CD4-positive, alpha-beta memory T cell (primary cell): ENCODE measurements around the gene ZNF609. TPM values are rescaled to one million over a fixed set of nuclear protein-coding genes. Genes with fewer than 3 reads are reported as not detected.
"Not testable (repeated sequence)": the region's sequence is repeated elsewhere in the genome, so short reads cannot be mapped to it uniquely, and the experiment has no call there.

ENCODE experiments used
- CTCF ChIA-PET: fragments of 350-600 bp; sonication (Branson Sonifier 250); formaldehyde crosslinking; loops from one replicate; lab custom pipeline; 2021; ENCODE audit warnings: inconsistent platforms; ENCODE audit not compliant: partially characterized antibody; lab: Charles Lee
- POLR2A ChIA-PET: fragments of 350-600 bp; sonication (Branson Sonifier 250); formaldehyde crosslinking; loops from one replicate; lab custom pipeline; 2021; ENCODE audit not compliant: partially characterized antibody; lab: Charles Lee
- DNase-seq, 5 donors: peaks; one replicate each; pipeline versions ENCODE4 v3.0.0 to v3.0.0-alpha.2; 2020 to 2022; ENCODE audit warnings: mixed read lengths in 1 of 5
- H3K27ac ChIP-seq: one replicate; pipeline ENCODE4 v1.7.0; 2013; ENCODE audit warnings: low read depth, low read length
- H3K27me3 ChIP-seq: 2 replicates; pipeline ENCODE4 v1.7.0; 2013; ENCODE audit warnings: mild to moderate bottlenecking, low read length, moderate library complexity; ENCODE audit not compliant: insufficient read depth
- H3K36me3 ChIP-seq: 2 replicates; pipeline ENCODE4 v1.7.0; 2013; ENCODE audit warnings: mild to moderate bottlenecking, low read length, moderate library complexity; ENCODE audit not compliant: insufficient read depth
- H3K4me1 ChIP-seq: 2 replicates; pipeline ENCODE4 v1.7.0; 2013; ENCODE audit warnings: mild to moderate bottlenecking, low read length, moderate library complexity; ENCODE audit not compliant: insufficient read depth
- H3K4me3 ChIP-seq, 2 donors: one replicate each; pipeline ENCODE4 v1.7.0; 2013; ENCODE audit warnings: low read length in 2 of 2, mild to moderate bottlenecking in 1 of 2
- H3K9me3 ChIP-seq, 2 donors: one replicate each; pipeline ENCODE4 v1.7.0; 2013; ENCODE audit warnings: low read length in 2 of 2, control low read depth in 1 of 2; ENCODE audit not compliant: control insufficient read depth in 1 of 2
- H3K27ac Mint-ChIP-seq, 7 donors: one replicate each; pipeline ENCODE4 v1.8.0; 2020 to 2021; ENCODE audit warnings: mixed read lengths in 7 of 7, mild to moderate bottlenecking in 6 of 7, inconsistent platforms in 3 of 7, moderate library complexity in 3 of 7
- H3K27me3 Mint-ChIP-seq, 2 donors: one replicate each; pipeline ENCODE4 v1.8.0; 2020 to 2021; ENCODE audit warnings: mixed read lengths in 2 of 2
- H3K36me3 Mint-ChIP-seq, 2 donors: one replicate each; pipeline ENCODE4 v1.8.0; 2020 to 2021; ENCODE audit warnings: mixed read lengths in 2 of 2, inconsistent platforms in 1 of 2, mild to moderate bottlenecking in 1 of 2
- H3K4me1 Mint-ChIP-seq, 4 donors: one replicate each; pipeline ENCODE4 v1.8.0; 2020 to 2021; ENCODE audit warnings: mixed read lengths in 4 of 4, mild to moderate bottlenecking in 1 of 4
- H3K4me3 Mint-ChIP-seq, 8 donors: one replicate each; pipeline ENCODE4 v1.8.0; 2020 to 2021; ENCODE audit warnings: mixed read lengths in 8 of 8, mild to moderate bottlenecking in 7 of 8, moderate library complexity in 6 of 8, inconsistent platforms in 3 of 8
- H3K9me3 Mint-ChIP-seq, 8 donors: one replicate each; pipeline ENCODE4 v1.8.0; 2020 to 2021; ENCODE audit warnings: mixed read lengths in 8 of 8, mild to moderate bottlenecking in 5 of 8, inconsistent platforms in 3 of 8, moderate library complexity in 1 of 8
- intact Hi-C: fragments of 100-400 bp; cut with micrococcal nuclease; formaldehyde crosslinking; loops from one replicate; pipeline ENCODE4 v1.15.1; 2023
- polyA plus RNA-seq, 2 donors: library from polyadenylated mRNA; unstranded; fragments of 300-500 nt; fragmentation: Illumina TruSeq; gene quantifications; one replicate each; pipeline ENCODE4 v1.2.3, GENCODE V29; 2021
- total RNA-seq, 2 experiments: library from RNA; stranded (reverse); gene quantifications; one replicate each; pipeline ENCODE4 v1.2.3, GENCODE V29; 2021

ZNF609 gene
- total and polyA plus RNA-seq, 4 experiments from 2014 or later = 1.4 to 56.9 (median 35.1) TPM

- H3K9me3 ChIP-seq, H3K4me3 Mint-ChIP-seq, H3K36me3 Mint-ChIP-seq, H3K27ac ChIP-seq, H3K9me3 Mint-ChIP-seq, H3K27me3 ChIP-seq, H3K27me3 Mint-ChIP-seq, H3K36me3 ChIP-seq, POLR2A ChIA-PET, H3K4me3 ChIP-seq, H3K27ac Mint-ChIP-seq, CTCF ChIA-PET, intact Hi-C loops, DNase-seq: not testable (repeated sequence)
- peaks cover 36 to 56% (median 46%) of the 10 kb centered on the region in 4 donors for H3K4me1 Mint-ChIP-seq
- H3K4me1 ChIP-seq = peaks cover 51% of the 10 kb centered on the region
Measured at GRCh38 chr15:64592845-64593244, 132.5 kb downstream of the ZNF609 start.

- no peaks in the 10 kb centered on the region for H3K9me3 Mint-ChIP-seq
- H3K27ac ChIP-seq = peak overlapping the region; percentile 64
- peak overlapping the region; percentile 81 to 92 (median 88) for H3K4me3 Mint-ChIP-seq
- H3K27me3 Mint-ChIP-seq = no peaks in the 10 kb centered on the region
- ChIA-PET CTCF (interaction anchor here (1.7 to 1.9 kb wide), 3 partner anchors 42 to 131 kb away, joined by 4 to 7 read pairs (median 5); no protein-coding TSS in a partner anchor), POLR2A (interaction anchor here (0.7 to 2.2 kb wide), 10 partner anchors 10 to 166 kb away, joined by 3 to 12 read pairs (median 3); no protein-coding TSS in a partner anchor)
- H3K27me3 ChIP-seq = no peaks in the 10 kb centered on the region
- peaks cover 0 to 3% of the 10 kb centered on the region in 2 donors for H3K36me3 Mint-ChIP-seq
- peaks cover 60% of the 10 kb centered on the region for H3K4me1 ChIP-seq
- H3K9me3 ChIP-seq = no peaks in the 10 kb centered on the region
- H3K27ac Mint-ChIP-seq = peak overlapping the region; percentile 89 to 98 (median 94)
- H3K36me3 ChIP-seq = no peaks in the 10 kb centered on the region
- intact Hi-C loops = loop anchor here (2.0 to 5.0 kb wide), 2 partner anchors 26 to 55 kb away; no protein-coding TSS in a partner anchor
- peaks cover 44 to 65% (median 55%) of the 10 kb centered on the region in 4 donors for H3K4me1 Mint-ChIP-seq
- peak; percentile 50 to 62 (median 52) for DNase-seq
- H3K4me3 ChIP-seq = peak overlapping the region; percentile 11 to 33
Measured at GRCh38 chr15:64596701-64597476, 136.5 kb downstream of the ZNF609 start.

GRCh38 chr15:64597477-64597822 is 137.1 kb downstream of the ZNF609 start:
- H3K36me3 Mint-ChIP-seq = peaks cover 0 to 3% of the 10 kb centered on the region in 2 donors
- Histone ChIP-seq H3K27ac (peak overlapping the region; percentile 64), H3K36me3 (no peaks in the 10 kb centered on the region), H3K9me3 (no peaks in the 10 kb centered on the region), H3K27me3 (no peaks in the 10 kb centered on the region), H3K4me1 (peaks cover 66% of the 10 kb centered on the region), H3K4me3 (peak overlapping the region in 1 of 2 donors; percentile 33)
- peak overlapping the region; percentile 81 to 92 (median 88) for H3K4me3 Mint-ChIP-seq
- DNase-seq = peak in 4 of 5 donors; percentile 42 to 61 (median 54)
- CTCF ChIA-PET = interaction anchor here (1.9 kb wide), 2 partner anchors 41 to 131 kb away, joined by 4 to 5 read pairs; no protein-coding TSS in a partner anchor
- H3K27ac Mint-ChIP-seq = peak overlapping the region; percentile 89 to 98 (median 94)
- no peaks in the 10 kb centered on the region for H3K27me3 Mint-ChIP-seq
- no peaks in the 10 kb centered on the region for H3K9me3 Mint-ChIP-seq
- POLR2A ChIA-PET = interaction anchor here (0.7 to 2.2 kb wide), 8 partner anchors 9 to 167 kb away, joined by 3 to 12 read pairs (median 3); no protein-coding TSS in a partner anchor
- intact Hi-C loops = loop anchor here (2.0 to 5.0 kb wide), 2 partner anchors 25 to 55 kb away; no protein-coding TSS in a partner anchor
- peaks cover 50 to 70% (median 60%) of the 10 kb centered on the region in 4 donors for H3K4me1 Mint-ChIP-seq

GRCh38 chr15:64599226-64599625 is 138.8 kb downstream of the ZNF609 start:
- no peak overlapping the region for H3K27ac ChIP-seq
- Mint-ChIP-seq H3K4me3 (peak overlapping the region in 7 of 8 donors; percentile 14 to 60 (median 43)), H3K4me1 (peaks cover 47 to 76% (median 65%) of the 10 kb centered on the region in 4 donors), H3K27ac (peak overlapping the region in 5 of 7 donors; percentile 30 to 90 (median 62)), H3K9me3 (no peaks in the 10 kb centered on the region), H3K36me3 (no peaks in the 10 kb centered on the region), H3K27me3 (no peaks in the 10 kb centered on the region)
- ChIA-PET POLR2A (no interaction called here), CTCF (no interaction called here)
- no peaks in the 10 kb centered on the region for H3K9me3 ChIP-seq
- intact Hi-C loops = loop anchor here (5.0 kb wide), 1 partner anchor 53 kb away; no protein-coding TSS in a partner anchor
- DNase-seq = no peak
- H3K27me3 ChIP-seq = no peaks in the 10 kb centered on the region
- H3K4me3 ChIP-seq = no peak overlapping the region
- peaks cover 77% of the 10 kb centered on the region for H3K4me1 ChIP-seq
- H3K36me3 ChIP-seq = no peaks in the 10 kb centered on the region

- intact Hi-C loops = loop anchor here (5.0 kb wide), 1 partner anchor 53 kb away; no protein-coding TSS in a partner anchor
- peaks cover 47 to 78% (median 67%) of the 10 kb centered on the region in 4 donors for H3K4me1 Mint-ChIP-seq
- H3K36me3 ChIP-seq = no peaks in the 10 kb centered on the region
- no peak overlapping the region for H3K4me3 ChIP-seq
- H3K4me1 ChIP-seq = peaks cover 79% of the 10 kb centered on the region
- H3K27ac Mint-ChIP-seq = peak overlapping the region; percentile 10 to 90 (median 52)
- no peak for DNase-seq
- H3K27me3 ChIP-seq = no peaks in the 10 kb centered on the region
- H3K4me3 Mint-ChIP-seq = peak overlapping the region in 6 of 8 donors; percentile 14 to 60 (median 44)
- POLR2A ChIA-PET = no interaction called here
- no peak overlapping the region for H3K27ac ChIP-seq
- no peaks in the 10 kb centered on the region for H3K36me3 Mint-ChIP-seq
- H3K27me3 Mint-ChIP-seq = no peaks in the 10 kb centered on the region
- H3K9me3 Mint-ChIP-seq = no peaks in the 10 kb centered on the region
- H3K9me3 ChIP-seq = no peaks in the 10 kb centered on the region
- CTCF ChIA-PET = interaction anchor here (1.2 kb wide), 1 partner anchor 54 kb away, joined by 3 read pairs; no protein-coding TSS in a partner anchor
Measured at GRCh38 chr15:64599716-64600115, 139.3 kb downstream of the ZNF609 start.

- no peaks in the 10 kb centered on the region for H3K9me3 Mint-ChIP-seq
- H3K4me3 Mint-ChIP-seq = peak overlapping the region in 2 of 8 donors; percentile 3 to 17
- ChIA-PET CTCF (interaction anchor here (1.2 kb wide), 1 partner anchor 53 kb away, joined by 3 read pairs; no protein-coding TSS in a partner anchor), POLR2A (interaction anchor here (2.4 kb wide), 1 partner anchor 22 kb away, joined by 8 read pairs; no protein-coding TSS in a partner anchor)
- no peak for DNase-seq
- no peaks in the 10 kb centered on the region for H3K27me3 Mint-ChIP-seq
- H3K9me3 ChIP-seq = no peaks in the 10 kb centered on the region
- H3K4me1 Mint-ChIP-seq = peaks cover 49 to 84% (median 70%) of the 10 kb centered on the region in 4 donors
- no peaks in the 10 kb centered on the region for H3K36me3 Mint-ChIP-seq
- no peak overlapping the region for H3K27ac ChIP-seq
- peaks cover 78% of the 10 kb centered on the region for H3K4me1 ChIP-seq
- H3K27ac Mint-ChIP-seq = peak overlapping the region in 4 of 7 donors; percentile 10 to 53 (median 18)
- intact Hi-C loops = no loop called here
- no peaks in the 10 kb centered on the region for H3K27me3 ChIP-seq
- H3K4me3 ChIP-seq = no peak overlapping the region
- H3K36me3 ChIP-seq = no peaks in the 10 kb centered on the region
Measured at GRCh38 chr15:64600794-64601193, 140.4 kb downstream of the ZNF609 start.

GRCh38 chr15:64604319-64604718 is 143.9 kb downstream of the ZNF609 start:
- peak overlapping the region in 3 of 7 donors; percentile 23 to 82 (median 48) for H3K27ac Mint-ChIP-seq
- peak overlapping the region in 2 of 8 donors; percentile 2 to 3 for H3K4me3 Mint-ChIP-seq
- Histone ChIP-seq H3K4me3 (no peak overlapping the region), H3K27me3 (no peaks in the 10 kb centered on the region), H3K27ac (no peak overlapping the region), H3K9me3 (no peaks in the 10 kb centered on the region), H3K36me3 (no peaks in the 10 kb centered on the region), H3K4me1 (peaks cover 46% of the 10 kb centered on the region)
- H3K9me3 Mint-ChIP-seq = no peaks in the 10 kb centered on the region
- intact Hi-C loops = no loop called here
- peaks cover 31 to 61% (median 49%) of the 10 kb centered on the region in 4 donors for H3K4me1 Mint-ChIP-seq
- ChIA-PET POLR2A (no interaction called here), CTCF (interaction anchor here (1.1 kb wide), 1 partner anchor 46 kb away, joined by 3 read pairs; no protein-coding TSS in a partner anchor)
- H3K36me3 Mint-ChIP-seq = no peaks in the 10 kb centered on the region
- no peak for DNase-seq
- no peaks in the 10 kb centered on the region for H3K27me3 Mint-ChIP-seq
